HG03457 (cell line): ENCODE data around the gene GRXCR1.

Experiments used
- ATAC-seq: cut with Tn5 transposase; IDR thresholded peaks from one replicate; pipeline ENCODE4 v1.9.1; 2021; ENCODE audit warnings: moderate number of reproducible peaks; ENCODE audit not compliant: unreplicated experiment

The GRXCR1 gene

GRCh38 chr4:42927946-42928345 is 35.4 kb downstream of the GRXCR1 start:
- ATAC-seq: no peak

GRCh38 chr4:42928582-42928981 is 36.1 kb downstream of the GRXCR1 start:
- no peak for ATAC-seq

- ATAC-seq: no peak
Observed at GRCh38 chr4:42942216-42942615, 49.7 kb downstream of the GRXCR1 start.

GRCh38 chr4:42945874-42946273 is 53.4 kb downstream of the GRXCR1 start:
- no peak for ATAC-seq

GRCh38 chr4:42953321-42953720 is 60.8 kb downstream of the GRXCR1 start:
- ATAC-seq: no peak

- ATAC-seq: no peak
Observed at GRCh38 chr4:42954963-42955669, 62.6 kb downstream of the GRXCR1 start.

- ATAC-seq: no peak
Observed at GRCh38 chr4:42955746-42956505, 63.4 kb downstream of the GRXCR1 start.

GRCh38 chr4:42965326-42965725 is 72.8 kb downstream of the GRXCR1 start:
- no peak for ATAC-seq

GRCh38 chr4:42985976-42986375 is 93.5 kb downstream of the GRXCR1 start:
- no peak for ATAC-seq

GRCh38 chr4:42995343-42995944 is 102.9 kb downstream of the GRXCR1 start:
- peak; percentile 81 for ATAC-seq

GRCh38 chr4:43008793-43009192 is 116.3 kb downstream of the GRXCR1 start:
- no peak for ATAC-seq

GRCh38 chr4:43014256-43014655 is 121.7 kb downstream of the GRXCR1 start:
- no peak for ATAC-seq

- no peak for ATAC-seq
Observed at GRCh38 chr4:43041632-43042031, 149.1 kb downstream of the GRXCR1 start.

GRCh38 chr4:43047058-43047457 is 154.5 kb downstream of the GRXCR1 start:
- ATAC-seq: no peak

GRCh38 chr4:43048570-43048969 is 156.1 kb downstream of the GRXCR1 start:
- ATAC-seq: no peak

GRCh38 chr4:43049326-43049725 is 156.8 kb downstream of the GRXCR1 start:
- ATAC-seq: no peak

- no peak for ATAC-seq
Observed at GRCh38 chr4:43066415-43066814, 173.9 kb downstream of the GRXCR1 start.

GRCh38 chr4:43071069-43071468 is 178.6 kb downstream of the GRXCR1 start:
- ATAC-seq: no peak
